RWPE2 (cell line): ENCODE results near the gene RBPMS2.

Experiments used
- ATAC-seq: fragments of 200-7000 bp; cut with Tn5 transposase; 3 replicates; pipeline ENCODE4 v1.9.1; 2021; ENCODE audit warnings: low read depth
- DNase-seq: peaks from one replicate; pipeline ENCODE4 v3.0.0-alpha.2; 2020; ENCODE audit warnings: low spot score
- H3K27ac ChIP-seq: fragments of 450-650 bp; 2 replicates; pipeline ENCODE4 v1.5.1; 2017; ENCODE audit warnings: mild to moderate bottlenecking; ENCODE audit not compliant: poor library complexity, severe bottlenecking
- H3K27me3 ChIP-seq: fragments of 250-450 bp; sonication (Bioruptor Pico); 2 replicates; pipeline ENCODE4 v1.5.1; 2021; ENCODE audit warnings: mild to moderate bottlenecking, moderate library complexity; ENCODE audit not compliant: insufficient read depth, poor library complexity, severe bottlenecking
- H3K36me3 ChIP-seq: fragments of 250-450 bp; sonication (Bioruptor Pico); 2 replicates; pipeline ENCODE4 v1.5.1; 2020; ENCODE audit warnings: low read depth, mild to moderate bottlenecking, moderate library complexity
- H3K4me1 ChIP-seq: fragments of 250-450 bp; sonication (Bioruptor Pico); 2 replicates; pipeline ENCODE4 v1.5.1; 2021; ENCODE audit warnings: mild to moderate bottlenecking, moderate library complexity; ENCODE audit not compliant: insufficient read depth, poor library complexity, severe bottlenecking
- H3K4me3 ChIP-seq: fragments of 250-450 bp; sonication (Bioruptor Pico); 2 replicates; pipeline ENCODE4 v1.5.1; 2021; ENCODE audit warnings: mild to moderate bottlenecking, moderate library complexity; ENCODE audit not compliant: severe bottlenecking
- H3K9me3 ChIP-seq: fragments of 250-450 bp; sonication (Bioruptor Pico); 2 replicates; pipeline ENCODE4 v1.5.1; 2021; ENCODE audit warnings: mild to moderate bottlenecking, moderate library complexity; ENCODE audit not compliant: severe bottlenecking
- TF ChIP-seq, protein P1 (sequence below): fragments of 450-650 bp; IDR thresholded peaks from one replicate; pipeline ENCODE4 v1.5.1; 2017; ENCODE audit warnings: mild to moderate bottlenecking, moderate library complexity; ENCODE audit not compliant: poor library complexity, severe bottlenecking

RBPMS2 gene

DNA sequence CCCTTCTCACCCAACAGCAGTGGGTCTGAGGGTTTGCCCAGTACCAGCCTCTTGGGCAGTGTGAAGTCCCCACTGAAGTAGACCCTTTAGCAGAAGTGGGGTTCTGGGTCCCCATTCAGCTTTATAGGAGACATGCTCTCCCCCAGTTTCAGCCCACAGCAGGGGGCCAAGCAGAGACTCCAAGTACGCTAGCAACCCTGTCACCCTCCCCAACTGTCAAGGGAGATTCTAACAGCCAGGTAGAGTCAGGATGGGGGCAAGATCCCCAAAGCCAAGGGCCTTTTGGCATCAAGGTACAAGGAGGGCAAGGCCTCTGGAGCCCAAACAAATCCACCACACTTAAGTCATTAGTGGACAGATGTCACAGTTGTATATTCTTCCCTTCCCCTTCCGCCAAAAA is 1.8 kb downstream of the RBPMS2 start:
- no peak overlapping the region for H3K4me3 ChIP-seq

DNA sequence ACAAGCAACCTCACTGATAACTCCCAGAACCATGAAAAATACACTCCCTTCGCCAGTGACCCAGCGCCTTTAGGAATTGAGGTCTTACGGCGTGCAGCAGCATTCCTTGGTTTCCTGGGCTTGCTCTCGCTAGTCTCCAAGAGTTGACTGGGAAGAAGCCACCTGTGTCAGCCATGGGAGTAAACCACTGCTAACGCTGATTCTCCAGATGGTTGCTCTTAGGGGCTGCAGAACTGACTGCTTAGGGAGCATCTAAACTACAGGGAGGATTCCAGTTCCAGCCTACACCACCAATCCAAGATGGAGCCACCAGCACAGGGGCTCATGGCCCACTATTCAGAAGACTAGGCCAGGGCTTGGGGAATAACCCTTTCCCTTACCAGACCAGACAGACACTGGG is 2.4 kb downstream of the RBPMS2 start:
- Histone ChIP-seq H3K27ac (no peak overlapping the region), H3K4me3 (no peak overlapping the region), H3K9me3 (no peaks in the 10 kb centered on the region), H3K36me3 (no peaks in the 10 kb centered on the region), H3K27me3 (peaks cover 15% of the 10 kb centered on the region), H3K4me1 (no peaks in the 10 kb centered on the region)
- no peak for ATAC-seq
- TF ChIP-seq, protein P1, sequence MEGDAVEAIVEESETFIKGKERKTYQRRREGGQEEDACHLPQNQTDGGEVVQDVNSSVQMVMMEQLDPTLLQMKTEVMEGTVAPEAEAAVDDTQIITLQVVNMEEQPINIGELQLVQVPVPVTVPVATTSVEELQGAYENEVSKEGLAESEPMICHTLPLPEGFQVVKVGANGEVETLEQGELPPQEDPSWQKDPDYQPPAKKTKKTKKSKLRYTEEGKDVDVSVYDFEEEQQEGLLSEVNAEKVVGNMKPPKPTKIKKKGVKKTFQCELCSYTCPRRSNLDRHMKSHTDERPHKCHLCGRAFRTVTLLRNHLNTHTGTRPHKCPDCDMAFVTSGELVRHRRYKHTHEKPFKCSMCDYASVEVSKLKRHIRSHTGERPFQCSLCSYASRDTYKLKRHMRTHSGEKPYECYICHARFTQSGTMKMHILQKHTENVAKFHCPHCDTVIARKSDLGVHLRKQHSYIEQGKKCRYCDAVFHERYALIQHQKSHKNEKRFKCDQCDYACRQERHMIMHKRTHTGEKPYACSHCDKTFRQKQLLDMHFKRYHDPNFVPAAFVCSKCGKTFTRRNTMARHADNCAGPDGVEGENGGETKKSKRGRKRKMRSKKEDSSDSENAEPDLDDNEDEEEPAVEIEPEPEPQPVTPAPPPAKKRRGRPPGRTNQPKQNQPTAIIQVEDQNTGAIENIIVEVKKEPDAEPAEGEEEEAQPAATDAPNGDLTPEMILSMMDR, result no peak
- no peak for DNase-seq

More for the DNA sequence above, 1.8 kb downstream of the RBPMS2 start:
- DNase-seq (no peak), ATAC-seq (no peak)
- Histone ChIP-seq H3K27me3 (peaks cover 15% of the 10 kb centered on the region), H3K9me3 (no peaks in the 10 kb centered on the region), H3K36me3 (no peaks in the 10 kb centered on the region), H3K4me1 (no peaks in the 10 kb centered on the region), H3K27ac (no peak overlapping the region)
- TF ChIP-seq, protein P1, result no peak

DNA sequence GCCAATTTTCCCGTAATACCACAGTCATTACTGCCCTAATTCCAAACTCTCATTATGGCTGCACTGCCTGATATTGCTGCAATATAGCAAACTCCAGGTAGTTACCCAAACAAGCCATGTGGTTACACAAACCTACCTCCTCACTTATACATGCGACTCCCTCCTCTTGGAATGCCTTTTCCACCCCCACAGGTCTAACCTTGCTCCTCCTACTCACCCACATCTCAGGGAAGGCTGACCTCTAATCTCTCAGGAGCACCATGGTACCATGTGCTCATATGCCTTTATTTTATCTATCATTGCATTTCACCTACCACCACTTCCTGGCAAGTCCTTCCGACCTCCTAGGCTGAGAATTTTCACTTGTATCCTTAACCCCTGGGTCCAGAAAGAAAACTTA is 2.9 kb downstream of the RBPMS2 start:
- ATAC-seq, result peak; percentile 17; the same call in 2 of the 3 replicates
- Histone ChIP-seq H3K27ac (no peak overlapping the region), H3K9me3 (no peaks in the 10 kb centered on the region), H3K27me3 (peaks cover 15% of the 10 kb centered on the region), H3K4me1 (no peaks in the 10 kb centered on the region), H3K4me3 (no peak overlapping the region), H3K36me3 (no peaks in the 10 kb centered on the region)
- TF ChIP-seq, protein P1, result no peak
- DNase-seq, result no peak

DNA sequence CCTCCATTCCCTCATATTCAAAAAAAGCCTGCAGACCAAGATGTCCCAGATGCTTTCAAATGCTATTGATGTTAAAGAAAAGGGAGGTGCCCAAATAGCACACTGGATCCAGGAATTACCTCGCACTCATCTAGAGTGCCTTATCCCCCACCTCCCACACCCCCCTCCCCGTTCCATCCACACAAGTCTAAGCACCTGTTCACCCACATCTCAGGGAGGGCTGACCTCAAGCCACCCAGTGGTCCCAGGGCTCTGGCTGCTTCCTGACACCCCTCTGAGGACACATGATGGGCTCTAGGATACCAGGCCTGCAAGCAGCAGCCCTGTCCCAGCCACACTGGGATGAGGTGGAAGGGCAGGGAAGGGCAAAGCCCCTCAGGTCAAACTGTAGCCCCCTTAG is 4.8 kb downstream of the RBPMS2 start:
- Histone ChIP-seq H3K4me1 (no peaks in the 10 kb centered on the region), H3K9me3 (no peaks in the 10 kb centered on the region), H3K36me3 (no peaks in the 10 kb centered on the region), H3K4me3 (no peak overlapping the region), H3K27ac (no peak overlapping the region), H3K27me3 (peaks cover 10% of the 10 kb centered on the region)
- DNase-seq (no peak), ATAC-seq (no peak)
- TF ChIP-seq, protein P1, result no peak

DNA sequence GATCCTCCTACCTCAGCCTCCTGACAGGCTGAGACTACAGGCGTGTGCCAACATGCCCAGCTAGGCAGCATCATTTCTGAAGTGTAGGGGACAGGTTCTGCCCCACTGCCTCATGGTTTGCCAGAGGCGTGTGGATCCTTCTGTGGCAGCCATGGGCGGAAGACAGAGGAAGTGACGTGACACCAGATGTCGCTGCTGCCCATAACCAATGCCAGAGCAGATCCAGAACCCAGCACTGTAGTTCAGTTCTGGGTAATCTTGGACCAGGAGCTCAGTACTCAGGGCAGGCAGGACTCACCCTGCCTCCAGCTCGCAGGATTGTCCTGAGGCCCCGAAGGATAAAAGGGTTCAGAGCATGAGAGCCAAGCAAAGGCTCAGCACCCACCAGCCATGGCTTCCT is 8.2 kb downstream of the RBPMS2 start:
- Histone ChIP-seq H3K4me1 (no peaks in the 10 kb centered on the region), H3K27me3 (no peaks in the 10 kb centered on the region), H3K27ac (no peak overlapping the region), H3K36me3 (no peaks in the 10 kb centered on the region), H3K9me3 (no peaks in the 10 kb centered on the region), H3K4me3 (no peak overlapping the region)
- DNase-seq (no peak), ATAC-seq (no peak)
- TF ChIP-seq, protein P1, result no peak
